Measurements from ENCODE around the gene RFPL3.

Gene RFPL3

GRCh38 chr22:32364210-32364609 lies 6.5 kb downstream of the RFPL3 start:
- TF ChIP-seq, protein P1, sequence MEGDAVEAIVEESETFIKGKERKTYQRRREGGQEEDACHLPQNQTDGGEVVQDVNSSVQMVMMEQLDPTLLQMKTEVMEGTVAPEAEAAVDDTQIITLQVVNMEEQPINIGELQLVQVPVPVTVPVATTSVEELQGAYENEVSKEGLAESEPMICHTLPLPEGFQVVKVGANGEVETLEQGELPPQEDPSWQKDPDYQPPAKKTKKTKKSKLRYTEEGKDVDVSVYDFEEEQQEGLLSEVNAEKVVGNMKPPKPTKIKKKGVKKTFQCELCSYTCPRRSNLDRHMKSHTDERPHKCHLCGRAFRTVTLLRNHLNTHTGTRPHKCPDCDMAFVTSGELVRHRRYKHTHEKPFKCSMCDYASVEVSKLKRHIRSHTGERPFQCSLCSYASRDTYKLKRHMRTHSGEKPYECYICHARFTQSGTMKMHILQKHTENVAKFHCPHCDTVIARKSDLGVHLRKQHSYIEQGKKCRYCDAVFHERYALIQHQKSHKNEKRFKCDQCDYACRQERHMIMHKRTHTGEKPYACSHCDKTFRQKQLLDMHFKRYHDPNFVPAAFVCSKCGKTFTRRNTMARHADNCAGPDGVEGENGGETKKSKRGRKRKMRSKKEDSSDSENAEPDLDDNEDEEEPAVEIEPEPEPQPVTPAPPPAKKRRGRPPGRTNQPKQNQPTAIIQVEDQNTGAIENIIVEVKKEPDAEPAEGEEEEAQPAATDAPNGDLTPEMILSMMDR (conservative IDR thresholded peaks at IDR 0.05; ENCODE audit: low read depth, low read length): no peak
- H3K4me3 ChIP-seq (ENCODE audit: low read depth, low read length): no peak overlapping the region
- DNase-seq (ENCODE audit: low read depth): no peak

DNA sequence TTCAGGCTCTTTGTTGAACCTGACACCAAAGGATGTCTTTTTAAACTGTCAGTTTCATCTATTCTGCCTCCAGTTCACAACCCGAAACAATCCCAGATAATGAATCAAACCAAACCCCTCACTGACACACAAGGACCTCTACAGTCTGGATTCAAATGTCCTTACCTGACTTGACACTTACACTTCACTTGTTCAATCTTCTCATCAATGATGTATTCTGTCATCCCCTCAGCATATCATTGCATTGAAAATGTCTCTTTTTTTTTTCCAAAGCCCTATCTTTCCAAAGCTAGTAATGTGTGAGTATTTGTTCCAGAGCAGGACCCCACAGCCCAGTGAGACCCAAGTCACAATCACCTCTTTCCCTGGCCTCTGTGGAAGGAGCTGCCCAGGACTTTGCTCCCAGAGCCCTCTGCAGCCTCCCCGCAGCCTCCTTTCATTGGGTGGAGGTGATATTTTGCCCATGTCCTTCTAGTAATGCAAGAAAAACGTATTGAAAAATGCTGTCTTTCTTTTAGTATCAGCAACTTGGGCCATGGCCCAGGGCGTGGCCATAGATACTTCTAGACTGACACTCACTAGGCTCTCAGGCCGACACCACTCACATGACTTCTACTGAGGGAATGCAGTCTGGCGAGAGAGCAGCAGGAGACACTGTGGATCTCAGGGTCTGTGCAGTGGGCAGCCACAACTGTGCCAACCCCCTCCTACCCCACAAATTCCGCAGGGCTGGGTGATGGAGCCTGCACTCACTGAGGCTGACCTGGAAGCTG lies 18.2 kb downstream of the RFPL3 start:
- TF ChIP-seq, protein P1 (conservative IDR thresholded peaks at IDR 0.05; ENCODE audit: low read depth, low read length): no peak
- no peak for DNase-seq (ENCODE audit: low read depth)
- no peak overlapping the region for H3K4me3 ChIP-seq (ENCODE audit: low read depth, low read length)

DNA sequence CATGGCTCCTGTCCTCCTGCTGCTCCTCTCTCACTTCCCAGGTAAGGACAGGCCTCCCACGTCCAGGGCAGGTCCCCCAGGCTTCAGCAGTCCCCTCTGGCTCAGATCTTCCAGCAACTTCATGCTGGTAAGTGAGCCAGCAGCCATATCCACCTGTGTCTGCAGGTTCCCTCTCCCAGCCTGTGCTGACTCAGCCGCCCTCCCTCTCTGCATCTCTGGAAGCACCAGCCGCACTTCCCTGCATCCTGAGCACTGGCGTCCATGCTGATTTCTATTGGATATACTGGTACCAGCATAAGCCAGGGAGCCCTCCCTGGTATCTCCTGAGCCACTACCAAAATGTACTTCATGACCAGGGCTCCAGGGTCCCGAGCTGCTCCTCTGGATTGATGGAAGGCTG lies 19.0 kb downstream of the RFPL3 start:
- TF ChIP-seq, protein P1 (conservative IDR thresholded peaks at IDR 0.05; ENCODE audit: low read depth, low read length): no peak
- no peak overlapping the region for H3K4me3 ChIP-seq (ENCODE audit: low read depth, low read length)
- no peak for DNase-seq (ENCODE audit: low read depth)

DNA sequence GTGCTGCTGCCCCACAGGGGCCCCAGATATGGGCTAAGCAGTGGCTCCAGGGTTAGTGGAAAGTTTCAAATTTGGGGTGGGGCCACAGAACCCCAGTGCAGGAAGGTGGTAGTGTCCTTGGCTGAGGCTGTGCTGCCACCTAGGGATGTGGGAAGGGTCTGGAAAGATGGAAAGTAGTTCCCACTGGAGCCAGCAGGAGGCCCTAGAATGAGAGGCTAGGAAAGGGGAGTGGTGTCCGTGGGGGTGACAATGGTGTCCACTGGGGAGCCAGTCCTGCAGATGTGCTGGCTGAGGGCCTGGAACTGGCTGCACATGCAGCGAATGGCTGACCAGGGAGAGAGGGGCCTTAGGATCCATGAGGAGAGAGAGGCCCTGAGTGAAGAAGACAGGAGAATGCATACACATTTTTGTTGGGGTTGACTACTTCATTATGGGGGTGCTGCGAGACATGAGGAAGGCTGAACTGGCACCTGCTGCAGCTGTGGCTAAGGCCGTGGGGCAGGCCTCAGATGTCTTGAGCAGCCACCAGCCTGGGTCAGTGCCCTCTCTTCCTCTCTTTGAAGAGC lies 21.1 kb downstream of the RFPL3 start:
- DNase-seq (ENCODE audit: low read depth): peak; percentile 61
- TF ChIP-seq, protein P1 (conservative IDR thresholded peaks at IDR 0.05; ENCODE audit: low read depth, low read length): peak; percentile 94
- no peak overlapping the region for H3K4me3 ChIP-seq (ENCODE audit: low read depth, low read length)

GRCh38 chr22:32380991-32381390 lies 23.3 kb downstream of the RFPL3 start:
- DNase-seq (ENCODE audit: low read depth): no peak
- TF ChIP-seq, protein P1 (conservative IDR thresholded peaks at IDR 0.05; ENCODE audit: low read depth, low read length): no peak
- H3K4me3 ChIP-seq (ENCODE audit: low read depth, low read length): no peak overlapping the region

GRCh38 chr22:32385681-32386080 lies 28.0 kb downstream of the RFPL3 start:
- H3K4me3 ChIP-seq (ENCODE audit: low read depth, low read length): no peak overlapping the region
- TF ChIP-seq, protein P1 (conservative IDR thresholded peaks at IDR 0.05; ENCODE audit: low read depth, low read length): no peak
- no peak for DNase-seq (ENCODE audit: low read depth)

DNA sequence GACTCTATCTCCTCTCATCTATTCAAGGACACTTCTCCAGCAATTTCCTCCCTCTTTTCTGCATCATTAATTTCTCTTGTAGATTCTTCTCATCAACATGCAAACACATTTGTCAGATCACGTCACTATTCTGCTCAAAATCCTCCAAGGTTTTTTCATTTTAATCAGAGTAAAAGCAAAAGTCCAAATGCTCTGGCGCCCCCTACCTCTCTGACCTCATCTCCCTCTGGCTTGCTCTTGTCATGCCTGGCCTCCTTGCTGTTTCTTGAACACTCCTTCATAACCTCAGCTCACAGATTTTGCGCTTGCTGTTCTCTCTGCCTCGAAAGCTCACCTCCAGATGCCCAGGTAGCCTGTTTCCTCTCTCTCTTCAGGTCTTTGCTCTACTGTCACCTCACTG lies 32.0 kb downstream of the RFPL3 start:
- H3K4me3 ChIP-seq (ENCODE audit: low read depth, low read length): no peak overlapping the region
- peak; percentile 44 for DNase-seq (ENCODE audit: low read depth)
- TF ChIP-seq, protein P1 (conservative IDR thresholded peaks at IDR 0.05; ENCODE audit: low read depth, low read length): peak; percentile 71

All from choroid plexus epithelial cell (primary cell).